ENCODE data around the gene ZNF331.

The ZNF331 gene

GRCh38 chr19:53520547-53521372, 17.2 kb upstream of the ZNF331 start:
- DNase-seq (ENCODE audit: low read depth in 2 of 2), result peak; percentile 82

GRCh38 chr19:53521373-53522202, 16.4 kb upstream of the ZNF331 start:
- DNase-seq (ENCODE audit: low read depth in 2 of 2), result peak in 1 of 2 donors; percentile 3

GRCh38 chr19:53525922-53526321, 12.0 kb upstream of the ZNF331 start:
- no peak for DNase-seq (ENCODE audit: low read depth in 2 of 2)

GRCh38 chr19:53530622-53531021, 7.3 kb upstream of the ZNF331 start:
- no peak for DNase-seq (ENCODE audit: low read depth in 2 of 2)

GRCh38 chr19:53531457-53531856, 6.5 kb upstream of the ZNF331 start:
- no peak for DNase-seq (ENCODE audit: low read depth in 2 of 2)

- no peak for DNase-seq (ENCODE audit: low read depth in 2 of 2)
These were observed 5.6 kb upstream of the ZNF331 start for GRCh38 chr19:53532362-53532761.

- DNase-seq (ENCODE audit: low read depth in 2 of 2), result no peak
These were observed 1.8 kb upstream of the ZNF331 start for GRCh38 chr19:53536225-53536548.

GRCh38 chr19:53537121-53537520, 824 bp upstream of the ZNF331 start:
- no peak for DNase-seq (ENCODE audit: low read depth in 2 of 2)

- no peak for DNase-seq (ENCODE audit: low read depth in 2 of 2)
These were observed 599 bp downstream of the ZNF331 start for GRCh38 chr19:53538378-53539109.

GRCh38 chr19:53540091-53540490, 2.1 kb downstream of the ZNF331 start:
- DNase-seq (ENCODE audit: low read depth in 2 of 2), result no peak

- DNase-seq (ENCODE audit: low read depth in 2 of 2), result no peak
These were observed 4.0 kb downstream of the ZNF331 start for GRCh38 chr19:53541971-53542370.

GRCh38 chr19:53545271-53546065, 7.5 kb downstream of the ZNF331 start:
- DNase-seq (ENCODE audit: low read depth in 2 of 2), result no peak

GRCh38 chr19:53546758-53547513, 9.0 kb downstream of the ZNF331 start:
- no peak for DNase-seq (ENCODE audit: low read depth in 2 of 2)

- no peak for DNase-seq (ENCODE audit: low read depth in 2 of 2)
These were observed 11.4 kb downstream of the ZNF331 start for GRCh38 chr19:53549340-53549739.

- no peak for DNase-seq (ENCODE audit: low read depth in 2 of 2)
These were observed 14.2 kb downstream of the ZNF331 start for GRCh38 chr19:53552001-53552721.

- no peak for DNase-seq (ENCODE audit: low read depth in 2 of 2)
These were observed 15.2 kb downstream of the ZNF331 start for GRCh38 chr19:53553156-53553555.

GRCh38 chr19:53553865-53554791, 16.2 kb downstream of the ZNF331 start:
- DNase-seq (ENCODE audit: low read depth in 2 of 2), result peak; percentile 84 to 88

GRCh38 chr19:53554804-53555203, 16.9 kb downstream of the ZNF331 start:
- no peak for DNase-seq (ENCODE audit: low read depth in 2 of 2)

GRCh38 chr19:53555352-53555751, 17.4 kb downstream of the ZNF331 start:
- DNase-seq (ENCODE audit: low read depth in 2 of 2), result no peak
